Mesenteric fat pad (tissue), 1 donor: ENCODE data around the gene CLIP1. TPM values are rescaled to one million over a fixed set of nuclear protein-coding genes. Genes with fewer than 3 reads are reported as not detected.
A peak's percentile ranks its signal among the peaks of the same experiment; 100 is the strongest.
"Not testable (repeated sequence)": the region's sequence is repeated elsewhere in the genome, so short reads cannot be mapped to it uniquely, and the experiment has no call there.

Experiments
- DNase-seq: peaks from one replicate; pipeline ENCODE4 v3.0.0-alpha.2; 2020; ENCODE audit warnings: low spot score
- total RNA-seq: library from RNA; stranded (reverse); fragmentation: NEBNext Ultra II Directional; extraction: Animal tissue kit (Norgen Biotek cat#: 25700); gene quantifications from one replicate; pipeline ENCODE4 v1.2.1, GENCODE V29; 2021
- donor health status: DM: yes; HTN: yes; CAD: no.

CLIP1 gene
- total RNA-seq, 1 donor from 2014 or later, result 99.9 TPM

DNA sequence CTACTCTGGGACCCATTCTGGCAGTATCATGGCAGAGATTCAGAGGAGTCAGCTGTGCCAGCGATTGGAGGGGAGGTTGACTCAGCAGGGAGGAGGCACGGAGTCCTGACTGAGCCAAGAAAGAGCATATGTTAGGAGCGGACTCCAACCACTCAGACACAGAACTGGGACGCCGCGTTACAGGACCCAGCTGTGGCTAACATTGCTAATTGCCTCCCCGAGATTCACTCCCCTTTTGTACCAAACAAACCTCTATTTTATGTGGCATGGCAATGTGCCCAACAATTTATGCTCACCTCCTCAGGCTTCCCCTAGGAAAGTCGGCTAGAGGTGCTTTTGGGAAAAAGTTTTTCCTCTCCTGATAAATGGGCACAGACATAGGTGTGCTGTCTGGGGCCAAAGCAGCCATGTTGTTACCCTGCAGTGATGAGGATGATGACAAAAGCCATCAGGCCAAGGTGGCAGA, 15.2 kb upstream of the CLIP1 start:
- DNase-seq, result no peak

DNA sequence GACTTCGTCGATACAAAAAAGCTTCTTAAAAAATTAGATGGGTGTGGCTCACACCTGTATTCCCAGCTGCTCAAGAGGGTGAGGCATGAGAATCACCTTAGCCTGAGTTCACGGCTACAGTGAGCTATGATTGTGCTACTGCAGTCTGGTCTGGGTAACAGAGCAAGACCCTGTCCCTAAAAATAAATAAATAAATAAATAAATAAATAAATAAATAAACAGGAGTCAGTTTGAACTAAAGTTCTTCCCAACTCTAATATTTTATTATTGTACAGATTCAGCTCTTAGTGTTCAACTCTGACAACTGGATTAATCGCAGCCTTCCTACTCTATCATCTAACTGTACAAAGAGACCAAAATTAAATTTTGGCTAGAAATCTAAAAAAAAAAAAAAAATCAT, 12.7 kb upstream of the CLIP1 start:
- DNase-seq, result no peak

GRCh38 chr12:122429043-122429442, 6.6 kb upstream of the CLIP1 start:
- DNase-seq, result peak; percentile 57

DNA sequence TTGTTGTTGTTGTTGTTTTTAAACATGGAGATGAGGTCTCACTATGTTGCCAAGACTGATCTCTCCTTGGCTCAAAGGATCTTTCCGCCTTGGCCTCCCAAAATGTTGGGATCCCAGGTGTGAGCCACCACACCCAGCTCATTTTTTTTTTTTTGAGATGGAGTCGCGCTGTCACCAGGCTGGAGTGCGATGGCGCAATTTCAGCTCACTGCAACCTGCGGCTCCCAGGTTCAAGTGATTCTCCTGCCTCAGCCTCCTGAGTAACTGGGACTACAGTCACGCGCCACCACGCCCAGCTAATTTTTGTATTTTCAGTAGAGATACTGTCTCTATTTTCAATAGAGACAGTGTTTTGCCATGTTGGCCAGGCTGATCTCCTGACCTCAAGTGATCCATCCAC, 4.9 kb upstream of the CLIP1 start:
- no peak for DNase-seq

DNA sequence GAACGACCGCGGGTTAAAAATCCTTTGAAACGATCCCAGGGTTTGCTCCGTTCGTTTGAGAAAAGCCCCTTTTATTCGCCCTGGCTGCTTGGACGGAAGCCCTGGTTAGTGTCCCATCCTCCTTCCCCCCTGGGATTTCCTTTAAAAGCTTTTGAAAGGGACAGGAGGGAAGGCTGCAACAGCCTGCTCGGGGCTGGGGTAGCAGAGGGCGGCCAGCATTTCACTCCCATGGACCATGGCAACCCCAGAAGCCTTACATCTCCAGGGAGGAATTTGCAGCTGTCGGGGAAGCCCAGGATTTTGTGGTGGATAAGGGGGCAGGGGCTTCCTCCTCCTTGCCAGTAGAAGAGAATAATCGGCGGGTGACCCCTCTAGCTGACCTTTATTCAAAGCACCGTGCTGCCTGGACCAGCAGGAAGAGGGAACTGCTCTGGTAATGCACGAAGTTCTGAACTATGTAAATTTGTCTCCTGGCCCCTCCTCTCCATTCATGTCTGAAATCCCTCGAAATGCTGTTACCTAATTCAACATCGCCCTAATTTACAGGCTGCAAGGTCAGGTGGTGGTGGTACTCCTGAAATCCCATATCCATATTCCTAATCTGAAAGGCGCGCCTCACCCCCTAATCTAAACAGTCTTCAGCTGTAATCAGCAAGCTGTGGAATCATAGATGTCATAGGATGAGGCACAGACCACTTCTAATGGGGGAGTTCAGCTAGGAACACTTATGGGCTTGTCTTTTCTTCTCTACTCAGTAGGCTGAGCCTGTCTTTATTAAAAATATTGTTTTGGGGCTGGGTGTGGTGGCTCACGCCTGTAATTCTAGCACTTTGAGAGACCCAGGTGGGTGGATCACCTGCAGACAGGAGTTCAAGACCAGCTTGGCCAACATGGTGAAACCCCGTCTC, 1.0 kb upstream of the CLIP1 start:
- DNase-seq, result no peak

DNA sequence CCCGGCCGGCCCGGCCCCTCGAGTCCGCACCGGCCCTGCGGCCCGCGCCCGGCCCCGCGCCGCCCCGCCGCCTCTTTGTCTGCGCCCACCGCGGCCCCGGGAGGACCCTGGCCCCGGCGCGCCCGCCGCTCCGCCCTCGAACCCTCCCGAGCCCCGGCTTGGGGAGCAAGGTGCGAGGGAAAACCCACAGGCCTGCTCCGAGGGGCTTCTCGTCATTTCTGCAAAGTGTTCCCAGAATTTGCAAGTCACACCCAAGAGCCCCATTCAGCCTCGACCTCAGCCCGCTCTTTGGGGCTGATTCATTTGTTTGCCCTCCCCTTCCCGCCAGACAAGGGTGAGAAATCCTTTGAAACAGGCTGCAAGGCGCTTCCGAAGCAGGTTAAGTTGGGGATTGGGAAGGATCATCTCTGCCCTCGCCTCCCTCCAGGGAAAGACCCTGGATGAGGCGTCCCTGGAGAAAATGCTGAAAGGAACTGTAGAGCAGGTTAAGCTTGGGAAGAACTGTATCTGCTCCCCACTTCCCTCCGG, 325 bp upstream of the CLIP1 start:
- no peak for DNase-seq

- no peak for DNase-seq
Observed at GRCh38 chr12:122421187-122421820, 1.2 kb downstream of the CLIP1 start.

- no peak for DNase-seq
Observed at GRCh38 chr12:122420471-122421162, 1.9 kb downstream of the CLIP1 start.

DNA sequence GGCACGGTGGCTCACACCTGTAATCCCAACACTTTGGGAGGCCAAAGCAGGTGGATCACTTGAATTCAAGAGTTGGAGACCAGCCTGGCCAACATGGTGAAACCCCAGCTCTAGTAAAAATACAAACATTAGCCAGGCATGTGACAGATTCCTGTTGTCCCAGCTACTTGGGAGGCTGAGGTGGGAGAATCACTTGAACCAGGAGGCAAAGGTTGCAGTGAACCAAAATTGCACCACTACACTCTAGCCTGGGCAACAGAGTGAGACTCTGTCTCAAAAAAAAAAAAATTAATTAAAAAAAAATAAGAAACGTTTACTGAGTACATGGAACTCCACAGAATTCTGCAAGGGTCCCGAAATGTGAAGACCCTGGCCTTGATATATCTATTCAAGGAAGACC, 3.4 kb downstream of the CLIP1 start:
- DNase-seq, result not testable (repeated sequence)

- DNase-seq, result not testable (repeated sequence)
Observed at GRCh38 chr12:122415665-122416064, 6.8 kb downstream of the CLIP1 start.

GRCh38 chr12:122413516-122414404, 8.7 kb downstream of the CLIP1 start:
- no peak for DNase-seq

GRCh38 chr12:122412851-122413433, 9.5 kb downstream of the CLIP1 start:
- no peak for DNase-seq

GRCh38 chr12:122411537-122411936, 10.9 kb downstream of the CLIP1 start:
- DNase-seq, result no peak

DNA sequence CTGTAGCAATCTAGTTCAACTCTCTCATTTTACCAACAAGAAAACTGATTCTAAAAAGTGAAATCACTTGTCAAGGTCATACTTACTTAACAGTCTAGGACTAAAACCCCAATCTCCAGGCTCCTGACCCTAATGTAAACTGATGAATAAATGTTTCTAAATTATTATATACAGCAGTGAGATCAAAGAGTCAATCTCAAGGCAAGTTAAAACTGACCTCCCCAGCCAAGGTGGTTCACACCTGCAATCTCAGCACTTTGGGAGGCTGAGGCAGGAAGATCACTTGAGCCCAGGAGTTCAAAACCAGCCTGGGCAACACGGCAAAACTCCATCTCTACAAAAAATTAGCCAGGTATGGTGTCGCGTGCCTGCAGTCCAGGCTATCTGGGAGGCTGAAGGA, 15.3 kb downstream of the CLIP1 start:
- no peak for DNase-seq

- no peak for DNase-seq
Observed at GRCh38 chr12:122406701-122407164, 15.7 kb downstream of the CLIP1 start.

GRCh38 chr12:122403831-122404230, 18.6 kb downstream of the CLIP1 start:
- DNase-seq, result no peak

- DNase-seq, result no peak
Observed at GRCh38 chr12:122403115-122403770, 19.2 kb downstream of the CLIP1 start.

- no peak for DNase-seq
Observed at GRCh38 chr12:122402264-122402663, 20.2 kb downstream of the CLIP1 start.

- DNase-seq, result no peak
Observed at GRCh38 chr12:122399592-122400373, 22.7 kb downstream of the CLIP1 start.
